ENCODE measurements around the gene BCR.

BCR gene

GRCh38 chr22:23144932-23145877 is 35.1 kb upstream of the BCR start, which contains the start of gene RAB36:
Gene RAB36 (plus strand): TSS chr22:23145477. CDS start chr22:23146617, 1,140 bp downstream.
- in situ Hi-C loops (cut with HindIII; ENCODE audit: low sequenced_read_pairs), result no loop called here
- H3K4me3 ChIP-seq (ENCODE audit: low read depth, low read length), result peak within 1 kb of the TSS; percentile 55
- TF ChIP-seq CTCF (IDR thresholded peaks at IDR 0.05; ENCODE audit: low read depth, low read length, missing control alignments), result no peak
- DNase-seq (ENCODE audit: low read depth), result peak; percentile 94

GRCh38 chr22:23145878-23146470 is 34.3 kb upstream of the BCR start:
- no peak for TF ChIP-seq CTCF (IDR thresholded peaks at IDR 0.05; ENCODE audit: low read depth, low read length, missing control alignments)
- H3K4me3 ChIP-seq (ENCODE audit: low read depth, low read length), result peak overlapping the region; percentile 55
- DNase-seq (ENCODE audit: low read depth), result no peak
- in situ Hi-C loops (cut with HindIII; ENCODE audit: low sequenced_read_pairs), result no loop called here

- TF ChIP-seq CTCF (IDR thresholded peaks at IDR 0.05; ENCODE audit: low read depth, low read length, missing control alignments), result no peak
- no peak for DNase-seq (ENCODE audit: low read depth)
- no peak overlapping the region for H3K4me3 ChIP-seq (ENCODE audit: low read depth, low read length)
- in situ Hi-C loops (cut with HindIII; ENCODE audit: low sequenced_read_pairs), result no loop called here
Measured at GRCh38 chr22:23146478-23147205, 33.7 kb upstream of the BCR start.

- in situ Hi-C loops (cut with HindIII; ENCODE audit: low sequenced_read_pairs), result no loop called here
- DNase-seq (ENCODE audit: low read depth), result no peak
- no peak overlapping the region for H3K4me3 ChIP-seq (ENCODE audit: low read depth, low read length)
- TF ChIP-seq CTCF (IDR thresholded peaks at IDR 0.05; ENCODE audit: low read depth, low read length, missing control alignments), result no peak
Measured at GRCh38 chr22:23147617-23148387, 32.5 kb upstream of the BCR start.

DNA sequence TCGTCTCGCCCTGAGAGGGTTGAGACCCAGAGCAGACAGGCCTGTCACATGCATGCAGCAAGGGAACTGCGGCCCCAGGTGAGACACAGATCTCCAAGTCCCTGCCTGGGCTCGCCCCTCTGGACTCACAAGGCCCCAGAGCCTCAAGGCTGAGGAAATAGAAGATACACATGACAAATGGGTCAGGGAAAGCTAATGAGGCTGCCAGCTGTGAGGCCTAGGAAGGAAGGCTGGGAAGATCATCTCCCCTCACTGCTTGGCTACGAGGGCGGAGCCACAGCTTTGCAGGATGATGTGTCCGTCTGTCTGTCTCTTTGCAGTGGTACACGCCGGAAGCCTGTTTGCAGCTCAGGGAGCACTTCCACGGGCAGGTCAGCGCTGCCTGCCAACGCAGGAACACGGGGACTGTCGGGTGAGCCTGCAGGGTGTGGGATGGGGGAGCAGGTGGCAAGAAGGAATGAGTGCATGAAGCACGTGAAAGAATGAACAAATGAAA is 30.5 kb upstream of the BCR start:
- DNase-seq (ENCODE audit: low read depth), result no peak
- no peak overlapping the region for H3K4me3 ChIP-seq (ENCODE audit: low read depth, low read length)
- in situ Hi-C loops (cut with HindIII; ENCODE audit: low sequenced_read_pairs), result no loop called here
- TF ChIP-seq CTCF (IDR thresholded peaks at IDR 0.05; ENCODE audit: low read depth, low read length, missing control alignments), result no peak

All from astrocyte of the cerebellum (primary cell).